ENCODE measurements around the gene CASP7.

Gene CASP7

DNA sequence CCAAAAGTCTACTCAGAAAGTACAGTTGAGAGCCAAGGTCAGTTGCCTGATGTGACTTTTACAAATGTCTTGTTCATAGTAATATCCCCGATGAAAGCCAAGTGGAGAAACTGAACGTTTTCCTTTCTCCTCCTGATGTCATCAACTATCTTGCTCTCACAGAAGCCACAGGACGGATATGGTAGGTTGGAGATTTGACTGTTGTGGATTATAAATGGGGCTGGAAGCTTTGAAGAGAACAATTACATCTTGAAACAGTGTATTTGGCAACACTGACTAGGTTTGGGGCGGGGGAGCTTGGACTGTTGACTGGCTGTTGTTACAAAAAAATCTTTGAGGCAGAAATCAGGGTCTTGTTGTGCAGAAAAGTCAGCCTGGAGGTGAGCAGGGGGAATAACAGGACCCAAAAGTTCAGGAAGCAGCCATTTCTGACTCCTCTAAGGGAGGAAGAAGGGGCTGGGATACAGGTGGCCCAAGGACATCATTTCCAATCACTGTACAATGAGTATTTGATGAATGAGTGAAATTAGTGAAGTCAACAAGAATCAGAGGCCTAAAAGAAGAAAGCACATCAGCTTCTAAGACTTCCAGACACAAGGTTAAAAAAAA lies 96.1 kb downstream of the CASP7 start:
- DNase-seq (ENCODE audit: low read depth in 2 of 2) = no peak
- TF ChIP-seq, protein P1, sequence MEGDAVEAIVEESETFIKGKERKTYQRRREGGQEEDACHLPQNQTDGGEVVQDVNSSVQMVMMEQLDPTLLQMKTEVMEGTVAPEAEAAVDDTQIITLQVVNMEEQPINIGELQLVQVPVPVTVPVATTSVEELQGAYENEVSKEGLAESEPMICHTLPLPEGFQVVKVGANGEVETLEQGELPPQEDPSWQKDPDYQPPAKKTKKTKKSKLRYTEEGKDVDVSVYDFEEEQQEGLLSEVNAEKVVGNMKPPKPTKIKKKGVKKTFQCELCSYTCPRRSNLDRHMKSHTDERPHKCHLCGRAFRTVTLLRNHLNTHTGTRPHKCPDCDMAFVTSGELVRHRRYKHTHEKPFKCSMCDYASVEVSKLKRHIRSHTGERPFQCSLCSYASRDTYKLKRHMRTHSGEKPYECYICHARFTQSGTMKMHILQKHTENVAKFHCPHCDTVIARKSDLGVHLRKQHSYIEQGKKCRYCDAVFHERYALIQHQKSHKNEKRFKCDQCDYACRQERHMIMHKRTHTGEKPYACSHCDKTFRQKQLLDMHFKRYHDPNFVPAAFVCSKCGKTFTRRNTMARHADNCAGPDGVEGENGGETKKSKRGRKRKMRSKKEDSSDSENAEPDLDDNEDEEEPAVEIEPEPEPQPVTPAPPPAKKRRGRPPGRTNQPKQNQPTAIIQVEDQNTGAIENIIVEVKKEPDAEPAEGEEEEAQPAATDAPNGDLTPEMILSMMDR (IDR thresholded peaks at IDR 0.05; ENCODE audit: low read depth, low read length) = no peak
- H3K4me3 ChIP-seq (replicated peaks in 1 of 2; ENCODE audit: low read depth in 2 of 2, low read length in 2 of 2) = no peak overlapping the region

DNA sequence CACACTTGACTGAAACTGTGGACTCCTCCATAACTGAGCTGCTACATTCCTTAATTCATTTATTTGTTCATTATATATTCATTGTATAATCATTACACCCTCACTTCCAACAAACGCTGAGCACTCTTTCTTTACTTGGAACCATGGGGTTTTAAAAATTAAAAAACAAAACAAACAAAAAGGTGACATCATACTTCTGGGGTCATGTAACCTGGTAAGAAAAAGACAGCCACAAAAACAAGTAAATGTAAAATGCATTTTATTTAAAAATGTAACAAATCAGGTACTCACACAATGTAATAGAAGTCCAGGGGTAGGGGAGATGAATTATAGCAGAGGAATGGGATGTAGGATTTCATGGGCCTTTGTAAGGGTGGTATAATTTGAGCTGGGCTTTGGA lies 96.8 kb downstream of the CASP7 start:
- no peak overlapping the region for H3K4me3 ChIP-seq (replicated peaks in 1 of 2; ENCODE audit: low read depth in 2 of 2, low read length in 2 of 2)
- TF ChIP-seq, protein P1 (IDR thresholded peaks at IDR 0.05; ENCODE audit: low read depth, low read length) = no peak
- no peak for DNase-seq (ENCODE audit: low read depth in 2 of 2)

Data from cardiac fibroblast (primary cell).